Spleen (tissue), 11 donors: ENCODE data around the gene SULT1A2. TPM values are rescaled to one million over a fixed set of nuclear protein-coding genes. Genes with fewer than 3 reads are reported as not detected.

ENCODE experiments used
- DNase-seq: peaks from one replicate; pipeline ENCODE4 v3.0.0-alpha.2; 2020
- H3K27ac ChIP-seq, 8 donors: fragments of 200-600 bp; sonication (generic) in 7 of 8; 1 replicate in 4 of 8; 2 replicates in 4 of 8; pipeline versions ENCODE4 v1.5.0 to v1.8.0; 2016 to 2021; ENCODE audit warnings: inconsistent platforms in 4 of 8, mild to moderate bottlenecking in 4 of 8, moderate library complexity in 1 of 8
- H3K27me3 ChIP-seq, 7 donors: fragments of 200-600 bp; sonication (generic) in 6 of 7; replicated peaks in 1 of 7; 1 replicate in 4 of 7; 2 replicates in 3 of 7; pipeline versions ENCODE4 v1.5.0 to v1.8.0; 2016 to 2021; ENCODE audit warnings: inconsistent platforms in 3 of 7, mild to moderate bottlenecking in 1 of 7
- H3K36me3 ChIP-seq, 6 donors: fragments of 200-600 bp; sonication (generic) in 5 of 6; 1 replicate in 4 of 6; 2 replicates in 2 of 6; pipeline versions ENCODE4 v1.5.0 to v1.8.0; 2016 to 2021; ENCODE audit warnings: inconsistent platforms in 2 of 6
- H3K4me1 ChIP-seq, 6 donors: fragments of 200-600 bp; sonication (generic) in 5 of 6; 1 replicate in 3 of 6; 2 replicates in 3 of 6; pipeline versions ENCODE4 v1.5.0 to v1.8.0; 2016 to 2021; ENCODE audit warnings: inconsistent platforms in 3 of 6
- H3K4me3 ChIP-seq, 8 donors: fragments of 200-600 bp; sonication (generic) in 7 of 8; 1 replicate in 4 of 8; 2 replicates in 4 of 8; pipeline versions ENCODE4 v1.5.0 to v1.8.0; 2016 to 2021; ENCODE audit warnings: inconsistent platforms in 4 of 8, mild to moderate bottlenecking in 4 of 8, moderate library complexity in 2 of 8
- H3K9me3 ChIP-seq, 8 donors: fragments of 200-600 bp; sonication (generic) in 7 of 8; 1 replicate in 4 of 8; 2 replicates in 4 of 8; pipeline versions ENCODE4 v1.5.0 to v1.8.0; 2016 to 2021; ENCODE audit warnings: inconsistent platforms in 4 of 8
- CTCF ChIP-seq, 11 experiments: fragments of 200-600 bp in 7 of 11; fragments of 450-650 bp in 4 of 11; sonication (generic) in 4 of 11; IDR thresholded peaks in 8 of 11; conservative IDR thresholded peaks in 3 of 11; 1 replicate in 7 of 11; 2 replicates in 4 of 11; pipeline versions ENCODE4 v1.4.0 to v1.8.0; 2016 to 2021; ENCODE audit warnings: antibody characterized with exemption in 11 of 11, inconsistent platforms in 4 of 11, mild to moderate bottlenecking in 1 of 11
- POLR2A ChIP-seq, 3 donors: fragments of 450-650 bp; IDR thresholded peaks; one replicate each; pipeline ENCODE4 v1.5.1; 2017; ENCODE audit warnings: antibody characterized with exemption in 3 of 3, mild to moderate bottlenecking in 1 of 3
- POLR2AphosphoS5 ChIP-seq, 3 donors: sonication (generic); formaldehyde crosslinking; IDR thresholded peaks; one replicate each; pipeline ENCODE4 v1.5.1; 2017; ENCODE audit warnings: antibody characterized with exemption in 3 of 3
- WGBS, 5 donors: extraction: QIAGEN DNeasy Blood & Tissue Kit in 3 of 5; methylation state at CpG; one replicate each; pipeline versions ENCODE4 v1.1.5 to v1.1.7; 2013 to 2018; 5-methylcytosine and 5-hydroxymethylcytosine counted together
- intact Hi-C: fragments of 100-400 bp; cut with DNase I; formaldehyde crosslinking; loops from one replicate; pipeline ENCODE4 v1.15.0; 2023; ENCODE audit warnings: low total_unique reads
- polyA plus RNA-seq, 3 donors: library from polyadenylated mRNA; stranded (reverse); fragments of 200-250 nt; gene quantifications; one replicate each; pipeline ENCODE4 v1.2.1, GENCODE V29; 2013
- total RNA-seq, 7 donors: library from RNA; depleted of rRNA in 3 of 7; stranded (reverse); fragments of >200 nt in 3 of 7; fragmentation: NEBNext Ultra II Directional in 4 of 7; extraction: Animal tissue kit (Norgen Biotek cat#: 25700) in 4 of 7; gene quantifications; one replicate each; pipeline versions ENCODE4 v1.1.0 to v1.2.1, GENCODE V29; 2016 to 2021
- donor health status: healthy with polysubstance abuse.
- donor health status: DM: no; HTN: no; CAD: no; lungs with moderate emphysema.
- donor health status: DM: no; HTN: no; CAD: no.
- donor health status: Bipolar disorder and iron deficiency.
- donor health status: healthy.
- donor health status: DM: no; HTN: no; CAD: no.
- donor health status: DM: yes; HTN: yes; CAD: no.

The SULT1A2 gene
- total and polyA plus RNA-seq, 10 donors = 1.3 to 9.4 (median 4.0) TPM

- Histone ChIP-seq H3K36me3 (peaks cover 0 to 52% (median 2%) of the 10 kb centered on the region in 6 donors), H3K27ac (no peak overlapping the region), H3K4me1 (peaks cover 0 to 36% (median 22%) of the 10 kb centered on the region in 6 donors), H3K4me3 (no peak overlapping the region), H3K9me3 (no peaks in the 10 kb centered on the region), H3K27me3 (no peaks in the 10 kb centered on the region)
- intact Hi-C loops = no loop called here
- WGBS, 5 donors = 93 to 96% (median 96%) methylated on average over 9 of the region's 9 CpGs
- TF ChIP-seq POLR2AphosphoS5 (IDR thresholded peaks at IDR 0.05) = no peak
- TF ChIP-seq POLR2A (IDR thresholded peaks at IDR 0.05) = no peak
- no peak for TF ChIP-seq CTCF (IDR thresholded peaks at IDR 0.05 in 8 of 11, conservative IDR thresholded peaks at IDR 0.05 in 3 of 11)
- DNase-seq = peak; percentile 65
Measured at GRCh38 chr16:28607116-28607623, 10.3 kb upstream of the SULT1A2 start.

GRCh38 chr16:28606291-28607115, 9.7 kb upstream of the SULT1A2 start:
- 83 to 96% (median 89%) methylated on average over 14 to 16 of the region's 16 CpGs for whole genome bisulfite sequencing, 5 donors
- Histone ChIP-seq H3K4me3 (no peak overlapping the region), H3K36me3 (peaks cover 0 to 52% (median 2%) of the 10 kb centered on the region in 6 donors), H3K27ac (no peak overlapping the region), H3K4me1 (peaks cover 0 to 36% (median 22%) of the 10 kb centered on the region in 6 donors), H3K9me3 (no peaks in the 10 kb centered on the region), H3K27me3 (no peaks in the 10 kb centered on the region)
- DNase-seq = peak; percentile 79
- intact Hi-C loops = no loop called here
- TF ChIP-seq POLR2A (IDR thresholded peaks at IDR 0.05) (no peak), CTCF (IDR thresholded peaks at IDR 0.05 in 8 of 11, conservative IDR thresholded peaks at IDR 0.05 in 3 of 11) (no peak), POLR2AphosphoS5 (IDR thresholded peaks at IDR 0.05) (no peak)

GRCh38 chr16:28604186-28604565, 7.3 kb upstream of the SULT1A2 start:
- H3K4me3 ChIP-seq = no peak overlapping the region
- intact Hi-C loops = no loop called here
- peak; percentile 71 for DNase-seq

More at GRCh38 chr16:28604186-28604565, 7.3 kb upstream of the SULT1A2 start:
- Histone ChIP-seq H3K9me3 (no peaks in the 10 kb centered on the region), H3K4me1 (peaks cover 0 to 14% (median 6%) of the 10 kb centered on the region in 6 donors), H3K27me3 (no peaks in the 10 kb centered on the region), H3K36me3 (peaks cover 0 to 52% (median 2%) of the 10 kb centered on the region in 6 donors), H3K27ac (no peak overlapping the region)
- TF ChIP-seq POLR2A (IDR thresholded peaks at IDR 0.05) (no peak), POLR2AphosphoS5 (IDR thresholded peaks at IDR 0.05) (no peak), CTCF (IDR thresholded peaks at IDR 0.05 in 8 of 11, conservative IDR thresholded peaks at IDR 0.05 in 3 of 11) (no peak)
- WGBS, 5 donors = 73 to 86% (median 77%) methylated on average over 8 of the region's 8 CpGs
